Activated CD4-positive, alpha-beta T cell treated with anti-CD3 and anti-CD28 coated beads, Interleukin-2, amount 10 ng/mL, durations not matched to agents 24 days and 14 days (primary cell): ENCODE results near the gene FOXN4. TPM values are rescaled to one million over a fixed set of nuclear protein-coding genes. Genes with fewer than 3 reads are reported as not detected.

Source experiments
- DNase-seq: peaks from one replicate; pipeline ENCODE4 v3.0.0; 2022
- H3K27ac Mint-ChIP-seq: one replicate; pipeline ENCODE4 v1.8.0; 2022; ENCODE audit warnings: mild to moderate bottlenecking, mixed read lengths
- H3K27me3 Mint-ChIP-seq: one replicate; pipeline ENCODE4 v1.8.0; 2022; ENCODE audit warnings: mixed read lengths
- H3K36me3 Mint-ChIP-seq: one replicate; pipeline ENCODE4 v1.8.0; 2022; ENCODE audit warnings: low read depth, mild to moderate bottlenecking, mixed read lengths
- H3K4me1 Mint-ChIP-seq: one replicate; pipeline ENCODE4 v1.8.0; 2021; ENCODE audit warnings: mixed read lengths
- H3K4me3 Mint-ChIP-seq: one replicate; pipeline ENCODE4 v1.8.0; 2022; ENCODE audit warnings: mild to moderate bottlenecking, moderate library complexity, mixed read lengths
- H3K9me3 Mint-ChIP-seq: one replicate; pipeline ENCODE4 v1.8.0; 2021; ENCODE audit warnings: mixed read lengths
- intact Hi-C: fragments of 100-400 bp; cut with micrococcal nuclease; formaldehyde crosslinking; loops from one replicate; pipeline ENCODE4 v1.15.1; 2023
- total RNA-seq: library from RNA; stranded (reverse); gene quantifications from 2 replicates; pipeline ENCODE4 v1.2.3, GENCODE V29; 2022

FOXN4 gene
- total RNA-seq, 1 donor from 2014 or later: not detected

- H3K9me3 Mint-ChIP-seq: no peaks in the 10 kb centered on the region
- no peaks in the 10 kb centered on the region for H3K36me3 Mint-ChIP-seq
- H3K27me3 Mint-ChIP-seq: no peaks in the 10 kb centered on the region
- H3K4me3 Mint-ChIP-seq: no peak overlapping the region
- intact Hi-C loops: no loop called here
- no peaks in the 10 kb centered on the region for H3K4me1 Mint-ChIP-seq
- no peak overlapping the region for H3K27ac Mint-ChIP-seq
- no peak for DNase-seq
Observed at GRCh38 chr12:109286252-109286651, 22.8 kb downstream of the FOXN4 start.

DNA sequence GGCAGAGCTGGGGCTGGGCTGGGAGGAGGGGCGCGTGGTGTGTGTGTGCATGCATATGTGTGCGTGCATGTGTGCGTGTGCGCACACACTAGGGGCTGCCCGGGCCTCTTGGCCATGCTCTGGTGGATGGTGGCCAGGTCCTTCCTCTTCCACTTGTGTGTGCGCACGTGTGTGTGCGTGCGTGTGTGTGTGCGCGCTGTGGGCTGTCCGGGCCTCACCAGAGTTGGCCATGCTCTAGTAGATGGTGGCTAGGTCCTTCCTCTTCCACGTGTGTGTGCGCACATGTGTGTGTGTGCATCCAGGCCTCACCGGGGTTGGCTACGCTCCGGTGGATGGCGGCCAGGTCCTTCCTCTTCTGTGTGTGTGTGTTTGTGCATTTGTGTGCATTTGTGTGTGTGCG lies 24.7 kb downstream of the FOXN4 start:
- Mint-ChIP-seq H3K27me3 (no peaks in the 10 kb centered on the region), H3K4me1 (no peaks in the 10 kb centered on the region), H3K27ac (no peak overlapping the region), H3K4me3 (no peak overlapping the region), H3K9me3 (no peaks in the 10 kb centered on the region), H3K36me3 (no peaks in the 10 kb centered on the region)
- intact Hi-C loops: no loop called here
- DNase-seq: no peak

GRCh38 chr12:109281452-109281851 lies 27.6 kb downstream of the FOXN4 start:
- Mint-ChIP-seq H3K4me3 (no peak overlapping the region), H3K27me3 (no peaks in the 10 kb centered on the region), H3K27ac (no peak overlapping the region), H3K4me1 (peaks cover 2% of the 10 kb centered on the region), H3K9me3 (no peaks in the 10 kb centered on the region), H3K36me3 (no peaks in the 10 kb centered on the region)
- DNase-seq: no peak
- intact Hi-C loops: no loop called here

GRCh38 chr12:109279525-109279924 lies 29.6 kb downstream of the FOXN4 start:
- H3K27ac Mint-ChIP-seq: no peak overlapping the region
- H3K36me3 Mint-ChIP-seq: no peaks in the 10 kb centered on the region
- no peaks in the 10 kb centered on the region for H3K27me3 Mint-ChIP-seq
- H3K4me1 Mint-ChIP-seq: peaks cover 2% of the 10 kb centered on the region
- no peak overlapping the region for H3K4me3 Mint-ChIP-seq
- H3K9me3 Mint-ChIP-seq: no peaks in the 10 kb centered on the region
- intact Hi-C loops: no loop called here
- no peak for DNase-seq

- Mint-ChIP-seq H3K27me3 (no peaks in the 10 kb centered on the region), H3K4me3 (no peak overlapping the region), H3K4me1 (peaks cover 2% of the 10 kb centered on the region), H3K9me3 (no peaks in the 10 kb centered on the region), H3K27ac (no peak overlapping the region), H3K36me3 (no peaks in the 10 kb centered on the region)
- DNase-seq: no peak
- intact Hi-C loops: no loop called here
Observed at GRCh38 chr12:109278912-109279311, 30.2 kb downstream of the FOXN4 start.

GRCh38 chr12:109277899-109278762 lies 31.0 kb downstream of the FOXN4 start:
- DNase-seq: no peak
- H3K9me3 Mint-ChIP-seq: no peaks in the 10 kb centered on the region

GRCh38 chr12:109277255-109277898 lies 31.7 kb downstream of the FOXN4 start:
- Mint-ChIP-seq H3K36me3 (no peaks in the 10 kb centered on the region), H3K9me3 (no peaks in the 10 kb centered on the region), H3K4me1 (peaks cover 2% of the 10 kb centered on the region), H3K27ac (no peak overlapping the region), H3K27me3 (peaks cover 4% of the 10 kb centered on the region), H3K4me3 (no peak overlapping the region)
- DNase-seq: no peak
- intact Hi-C loops: no loop called here

More at GRCh38 chr12:109277899-109278762, 31.0 kb downstream of the FOXN4 start:
- H3K4me1 Mint-ChIP-seq: peaks cover 2% of the 10 kb centered on the region
- intact Hi-C loops: no loop called here
- H3K36me3 Mint-ChIP-seq: no peaks in the 10 kb centered on the region
- H3K4me3 Mint-ChIP-seq: no peak overlapping the region
- H3K27me3 Mint-ChIP-seq: peaks cover 3% of the 10 kb centered on the region
- H3K27ac Mint-ChIP-seq: no peak overlapping the region

- H3K4me1 Mint-ChIP-seq: peaks cover 2% of the 10 kb centered on the region
Observed at GRCh38 chr12:109276160-109276559, 32.9 kb downstream of the FOXN4 start.

GRCh38 chr12:109275173-109275572 lies 33.9 kb downstream of the FOXN4 start:
- intact Hi-C loops: no loop called here
- Mint-ChIP-seq H3K9me3 (peaks cover 3% of the 10 kb centered on the region), H3K4me1 (peaks cover 2% of the 10 kb centered on the region), H3K36me3 (no peaks in the 10 kb centered on the region), H3K27me3 (peaks cover 4% of the 10 kb centered on the region), H3K27ac (no peak overlapping the region), H3K4me3 (no peak overlapping the region)
- no peak for DNase-seq

More at GRCh38 chr12:109276160-109276559, 32.9 kb downstream of the FOXN4 start:
- H3K27ac Mint-ChIP-seq: no peak overlapping the region
- H3K9me3 Mint-ChIP-seq: no peaks in the 10 kb centered on the region
- no peak overlapping the region for H3K4me3 Mint-ChIP-seq
- no peak for DNase-seq
- intact Hi-C loops: no loop called here
- peaks cover 4% of the 10 kb centered on the region for H3K27me3 Mint-ChIP-seq
- no peaks in the 10 kb centered on the region for H3K36me3 Mint-ChIP-seq

- no peak overlapping the region for H3K27ac Mint-ChIP-seq
- intact Hi-C loops: no loop called here
- H3K4me1 Mint-ChIP-seq: peaks cover 2% of the 10 kb centered on the region
- H3K9me3 Mint-ChIP-seq: peaks cover 3% of the 10 kb centered on the region
- DNase-seq: no peak
- H3K27me3 Mint-ChIP-seq: peaks cover 4% of the 10 kb centered on the region
- H3K36me3 Mint-ChIP-seq: no peaks in the 10 kb centered on the region
- no peak overlapping the region for H3K4me3 Mint-ChIP-seq
Observed at GRCh38 chr12:109274381-109274780, 34.7 kb downstream of the FOXN4 start.

DNA sequence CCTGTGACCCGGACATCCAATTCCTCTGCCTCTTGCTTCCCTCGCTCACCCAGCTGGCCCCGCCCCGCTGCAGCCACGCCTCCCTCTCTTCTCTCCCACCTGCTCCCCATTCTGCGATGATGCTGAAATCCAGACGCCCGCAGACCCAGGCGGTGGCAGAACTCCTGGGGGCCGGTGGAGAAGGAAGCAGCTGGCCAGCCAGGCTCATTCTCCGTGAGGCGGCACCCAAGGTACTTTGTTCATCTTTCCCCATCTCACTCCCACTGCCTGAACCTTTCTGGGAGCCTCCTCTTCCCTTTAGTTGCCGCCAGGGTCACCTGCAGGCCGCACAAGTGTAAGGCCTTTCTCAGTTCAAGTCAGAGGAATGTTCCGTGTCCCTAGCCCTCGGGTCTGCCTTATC lies 35.7 kb downstream of the FOXN4 start:
- intact Hi-C loops: no loop called here
- H3K27ac Mint-ChIP-seq: no peak overlapping the region

GRCh38 chr12:109271418-109271817 lies 37.7 kb downstream of the FOXN4 start:
- no peak for DNase-seq
- Mint-ChIP-seq H3K4me3 (no peak overlapping the region), H3K27me3 (peaks cover 4% of the 10 kb centered on the region), H3K9me3 (peaks cover 3% of the 10 kb centered on the region), H3K4me1 (no peaks in the 10 kb centered on the region), H3K36me3 (no peaks in the 10 kb centered on the region), H3K27ac (no peak overlapping the region)
- intact Hi-C loops: no loop called here

More for the DNA sequence above, 35.7 kb downstream of the FOXN4 start:
- DNase-seq: no peak
- no peak overlapping the region for H3K4me3 Mint-ChIP-seq
- peaks cover 2% of the 10 kb centered on the region for H3K4me1 Mint-ChIP-seq
- no peaks in the 10 kb centered on the region for H3K36me3 Mint-ChIP-seq
- peaks cover 4% of the 10 kb centered on the region for H3K27me3 Mint-ChIP-seq
- H3K9me3 Mint-ChIP-seq: peaks cover 3% of the 10 kb centered on the region

DNA sequence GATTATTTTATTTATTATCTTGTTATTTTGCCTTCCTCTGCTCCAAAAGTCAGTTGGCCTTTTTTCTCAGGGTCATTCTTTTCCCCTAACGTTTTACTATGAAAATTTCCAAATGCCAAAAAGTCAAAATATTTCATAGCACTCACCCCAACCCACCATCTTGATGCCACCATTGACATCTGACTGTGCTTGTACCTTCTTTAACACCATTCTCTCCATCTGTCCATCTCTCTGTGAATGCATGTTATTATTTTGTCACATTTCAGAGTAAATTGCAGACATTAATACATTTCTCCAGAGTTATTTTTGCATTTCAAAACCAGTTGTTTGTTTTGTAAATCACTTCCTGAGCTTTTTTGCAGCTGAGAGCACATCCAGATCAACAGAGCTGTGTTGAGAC lies 38.6 kb downstream of the FOXN4 start:
- Mint-ChIP-seq H3K36me3 (no peaks in the 10 kb centered on the region), H3K27ac (no peak overlapping the region), H3K4me1 (no peaks in the 10 kb centered on the region), H3K9me3 (peaks cover 3% of the 10 kb centered on the region), H3K27me3 (peaks cover 4% of the 10 kb centered on the region), H3K4me3 (no peak overlapping the region)
- intact Hi-C loops: no loop called here
- no peak for DNase-seq

- Mint-ChIP-seq H3K4me1 (no peaks in the 10 kb centered on the region), H3K4me3 (no peak overlapping the region), H3K27me3 (peaks cover 4% of the 10 kb centered on the region), H3K9me3 (peaks cover 3% of the 10 kb centered on the region), H3K36me3 (no peaks in the 10 kb centered on the region), H3K27ac (no peak overlapping the region)
- DNase-seq: no peak
- intact Hi-C loops: no loop called here
Observed at GRCh38 chr12:109269428-109269827, 39.7 kb downstream of the FOXN4 start.
